IPS DF 4.7 (cell line): ENCODE data around the gene CAPS2.

Source experiments
- DNase-seq: peaks from one replicate; pipeline ENCODE4 v3.0.0-alpha.2; 2013; ENCODE audit warnings: low spot score; ENCODE audit errors: extremely low read depth

The CAPS2 gene

DNA sequence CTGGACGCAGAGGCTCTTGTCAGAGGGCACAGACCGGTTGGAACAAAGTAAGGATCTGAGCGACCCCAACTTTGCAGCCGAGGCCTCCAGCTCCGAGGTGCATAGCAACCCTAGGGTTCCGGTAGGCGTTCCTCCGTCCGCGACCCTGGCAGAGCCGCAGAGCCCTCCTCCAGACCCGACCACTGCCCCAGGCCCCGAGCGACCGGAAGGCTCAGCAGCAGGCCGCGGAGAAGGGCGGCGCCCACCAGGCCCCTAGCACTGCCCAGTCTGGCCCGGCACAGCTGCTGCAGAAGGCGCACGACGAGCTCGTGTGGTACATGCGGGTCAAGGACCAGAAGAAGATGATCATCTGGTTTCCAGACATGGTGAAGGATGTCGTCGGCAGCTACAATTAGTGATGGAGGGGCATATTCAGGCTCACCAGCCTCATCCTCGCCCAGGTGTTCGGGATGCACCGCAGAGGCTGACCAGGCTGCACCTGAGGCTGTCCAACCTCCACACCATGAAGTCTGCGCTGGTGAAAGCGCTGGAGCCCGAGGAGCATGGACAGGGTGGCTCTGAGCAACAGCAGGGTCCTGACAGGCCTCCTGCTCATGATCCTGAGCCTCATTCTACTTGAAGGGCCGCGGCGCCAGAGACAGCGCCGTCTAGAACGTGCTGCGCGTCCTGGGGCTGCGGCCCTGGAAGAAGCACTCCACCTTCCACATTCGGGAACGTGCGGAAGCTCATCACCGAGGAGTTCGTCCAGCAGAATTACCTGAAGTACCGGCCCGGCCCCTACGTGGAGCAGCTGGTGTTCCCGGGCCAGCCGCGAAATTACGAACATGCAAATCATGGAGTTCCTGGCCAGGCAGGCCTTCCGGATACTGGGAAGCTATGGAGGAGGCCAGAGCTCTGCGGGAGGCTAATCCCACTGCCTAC, 24.5 kb downstream of the CAPS2 start:
- DNase-seq: no peak

DNA sequence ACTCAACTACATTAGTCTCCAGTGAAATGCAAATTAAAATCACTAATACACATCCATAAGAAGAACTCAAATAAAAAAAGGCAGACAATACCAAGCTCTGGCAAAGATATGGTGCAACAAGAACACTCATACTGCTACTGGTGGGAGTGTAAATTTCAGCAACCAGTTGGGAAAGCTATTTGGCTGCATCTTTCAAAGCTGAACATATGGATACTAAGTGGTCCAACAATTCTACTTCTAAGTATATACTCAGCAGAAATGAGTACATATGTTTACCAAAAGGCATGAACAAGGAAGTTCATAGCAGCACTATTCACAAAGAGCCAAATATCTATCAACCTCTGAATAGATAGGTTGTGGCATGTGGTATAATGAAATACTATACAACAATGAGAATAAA, 27.3 kb downstream of the CAPS2 start:
- DNase-seq: no peak

DNA sequence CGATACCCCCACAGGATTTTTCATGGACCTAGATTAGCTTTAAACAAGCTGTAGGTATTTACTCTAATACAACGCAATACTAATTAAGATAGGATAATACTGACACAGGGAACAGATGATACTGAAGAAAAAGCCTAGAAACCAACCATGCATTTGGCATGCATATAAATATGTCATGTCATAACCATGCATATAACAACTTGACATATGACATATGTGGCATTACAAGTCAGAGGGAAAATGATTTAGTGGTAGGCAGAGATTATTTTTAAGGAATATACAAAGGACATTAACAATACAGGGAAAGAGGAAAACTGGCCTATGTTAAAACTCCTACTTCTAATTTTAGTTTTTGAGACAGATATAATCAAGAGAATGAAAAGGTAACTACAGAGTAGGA, 27.9 kb downstream of the CAPS2 start:
- no peak for DNase-seq

DNA sequence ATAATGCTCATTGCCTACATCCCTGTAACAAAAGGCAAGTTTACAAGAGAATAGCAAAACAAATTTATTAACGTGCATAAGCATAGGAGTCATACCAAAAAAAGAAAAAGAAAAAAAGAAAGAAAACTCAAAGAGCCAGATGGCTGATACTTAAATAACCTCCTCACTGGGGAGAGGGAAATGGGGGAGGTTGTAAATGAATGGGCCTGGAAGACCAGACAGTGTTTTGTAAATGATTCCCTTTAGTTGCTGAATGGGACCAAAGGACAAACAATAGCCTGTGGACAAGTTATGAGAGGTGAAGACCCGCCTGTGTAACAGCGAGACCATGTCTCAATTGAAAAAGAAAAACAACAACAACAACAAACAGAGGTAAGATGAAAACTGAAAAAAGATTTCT, 35.3 kb downstream of the CAPS2 start:
- no peak for DNase-seq

DNA sequence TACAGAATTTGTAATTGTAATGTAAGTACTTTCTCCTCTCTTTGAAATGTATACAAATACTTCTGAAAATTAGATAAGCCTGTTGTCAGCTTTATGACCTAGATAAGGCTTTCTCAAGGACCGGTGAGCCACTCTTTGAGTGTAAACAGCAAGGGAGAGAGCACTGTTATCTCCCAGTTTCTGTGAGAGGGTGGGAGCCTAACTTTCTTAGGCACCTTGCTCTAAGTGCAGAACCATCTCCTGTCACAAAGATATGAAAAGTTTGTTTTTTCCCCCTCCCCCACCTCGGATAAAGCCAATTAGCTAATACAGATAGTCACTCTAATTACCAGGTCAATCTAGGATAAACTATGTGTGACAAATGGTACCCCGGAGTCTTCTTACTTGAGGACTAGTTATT, 35.8 kb downstream of the CAPS2 start:
- DNase-seq: no peak

DNA sequence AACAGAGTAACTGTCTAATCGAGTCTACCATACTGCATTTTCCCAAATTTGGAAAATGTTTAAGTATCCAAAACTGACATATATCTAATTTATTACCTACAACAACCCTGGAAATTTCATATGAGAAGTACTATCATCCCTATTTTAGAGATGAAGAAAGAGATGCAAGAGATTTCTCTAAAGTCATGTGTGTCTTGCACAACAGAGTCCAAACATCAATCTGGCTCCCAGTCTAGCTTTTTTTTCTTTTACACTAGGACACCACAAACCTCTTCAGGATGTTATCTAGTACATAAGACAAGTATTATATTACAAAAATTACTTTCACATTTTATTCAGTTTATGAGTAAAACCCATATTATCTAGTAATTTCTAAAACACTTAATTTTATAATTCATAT, 39.1 kb downstream of the CAPS2 start:
- DNase-seq: no peak

DNA sequence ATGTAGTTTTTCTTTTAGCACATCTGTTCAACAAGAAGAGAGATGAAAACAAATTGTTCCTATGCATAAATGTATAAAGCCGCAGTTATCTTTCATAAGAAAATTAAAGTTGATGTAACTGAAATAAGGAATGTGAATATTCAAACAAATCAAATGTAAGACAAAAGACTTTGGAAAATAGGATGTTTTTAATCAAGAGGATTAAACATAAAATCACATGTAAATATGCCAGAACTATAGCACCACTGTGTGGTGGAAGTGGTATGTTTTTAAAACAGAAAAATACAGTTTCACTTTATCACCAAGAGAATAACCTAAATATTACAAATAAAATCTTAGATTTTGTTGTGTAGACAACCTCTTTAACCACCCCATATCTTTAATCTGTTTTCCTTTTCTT, 40.4 kb downstream of the CAPS2 start:
- no peak for DNase-seq

DNA sequence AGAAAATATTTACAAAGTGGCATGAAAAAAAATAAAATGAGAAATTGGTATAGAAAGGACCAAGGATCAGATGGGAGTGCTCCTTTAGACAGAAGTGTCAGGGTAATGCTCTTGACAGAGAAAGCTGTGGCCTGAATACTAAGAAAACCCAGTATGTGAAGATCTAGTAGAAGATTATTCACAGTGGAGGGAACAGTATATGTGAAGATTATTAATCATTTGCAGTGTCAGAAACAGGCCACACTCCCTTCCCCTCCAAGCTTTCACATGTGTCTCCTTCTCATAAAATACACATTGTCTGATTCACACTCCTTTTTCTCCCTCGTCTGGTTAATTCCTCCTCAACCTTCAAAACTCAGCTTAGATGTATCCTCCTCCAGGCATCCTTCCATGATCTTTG, 41.3 kb downstream of the CAPS2 start:
- no peak for DNase-seq

DNA sequence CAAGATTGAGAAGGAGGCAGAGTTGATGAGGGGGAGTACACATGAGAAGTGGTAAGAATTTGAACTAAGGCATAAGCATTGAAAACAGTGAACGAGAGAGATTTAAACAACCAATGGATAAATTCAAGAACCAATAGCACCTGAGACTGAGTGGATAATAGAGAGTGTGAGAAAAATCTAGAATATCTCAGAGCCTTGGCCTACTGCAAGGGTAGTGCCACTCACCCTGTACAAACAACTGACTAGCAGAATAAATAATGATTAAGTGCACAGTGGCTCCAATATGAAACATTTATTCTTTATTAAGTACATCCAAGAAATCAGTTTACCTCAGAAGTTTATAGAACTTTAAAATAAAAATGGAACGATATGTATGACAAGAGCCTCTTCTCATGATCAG, 54.4 kb downstream of the CAPS2 start:
- no peak for DNase-seq

DNA sequence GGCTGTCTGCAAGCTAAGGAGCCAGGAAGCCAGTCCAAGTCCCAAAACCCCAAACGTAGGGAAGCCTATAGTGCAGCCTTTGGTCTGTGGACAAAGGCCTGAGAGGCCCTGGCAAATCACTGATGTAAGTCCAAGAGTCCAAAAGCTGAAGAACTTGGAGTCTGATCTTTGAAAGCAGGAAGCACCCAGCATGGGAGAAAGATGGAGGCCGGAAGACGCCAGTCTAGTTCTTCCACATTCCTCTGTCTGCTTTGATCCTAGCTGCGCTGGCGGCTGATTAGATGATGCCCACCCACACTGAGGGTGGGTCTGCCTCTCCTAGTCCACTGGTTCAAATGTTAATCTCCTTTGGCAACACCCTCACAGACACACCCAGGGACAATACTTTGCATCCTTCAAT, 58.5 kb downstream of the CAPS2 start:
- DNase-seq: no peak

DNA sequence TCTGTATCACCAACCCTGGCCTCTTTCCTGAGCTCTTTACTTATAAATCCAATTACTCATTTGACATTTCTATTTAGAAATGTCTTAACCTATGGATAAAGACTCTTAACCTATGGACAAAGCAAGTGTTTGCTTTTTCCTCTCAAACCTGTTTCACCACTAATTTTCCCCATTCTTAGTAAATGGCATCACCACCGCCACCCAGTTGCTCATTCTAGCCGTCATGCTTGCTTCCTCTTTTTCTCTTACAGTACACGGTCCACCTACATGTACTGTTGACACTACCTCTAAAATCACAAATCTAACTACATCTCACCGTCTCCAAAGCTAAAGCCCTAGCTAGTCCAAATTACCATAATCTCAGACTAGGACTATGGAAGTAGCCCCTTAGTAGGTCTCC, 60.0 kb downstream of the CAPS2 start:
- DNase-seq: no peak

DNA sequence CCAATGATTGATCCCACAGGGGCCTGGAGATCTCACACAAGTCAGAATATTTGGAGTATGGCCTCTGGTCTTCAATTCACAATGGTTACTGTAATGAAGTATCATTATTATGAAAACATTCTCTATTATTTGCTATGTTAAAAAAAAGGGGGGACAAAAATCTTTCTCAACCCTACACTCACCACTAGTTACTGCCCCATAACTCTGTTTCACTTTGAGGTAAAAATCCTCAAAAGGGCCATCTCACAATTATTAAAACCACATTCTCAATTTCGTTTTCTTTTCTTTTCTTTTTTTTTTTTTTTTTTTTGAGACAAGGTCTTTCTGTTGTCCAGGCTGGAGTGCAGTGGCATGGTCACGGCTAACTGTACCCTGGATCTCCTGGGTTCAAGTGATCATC, 60.9 kb downstream of the CAPS2 start:
- no peak for DNase-seq

DNA sequence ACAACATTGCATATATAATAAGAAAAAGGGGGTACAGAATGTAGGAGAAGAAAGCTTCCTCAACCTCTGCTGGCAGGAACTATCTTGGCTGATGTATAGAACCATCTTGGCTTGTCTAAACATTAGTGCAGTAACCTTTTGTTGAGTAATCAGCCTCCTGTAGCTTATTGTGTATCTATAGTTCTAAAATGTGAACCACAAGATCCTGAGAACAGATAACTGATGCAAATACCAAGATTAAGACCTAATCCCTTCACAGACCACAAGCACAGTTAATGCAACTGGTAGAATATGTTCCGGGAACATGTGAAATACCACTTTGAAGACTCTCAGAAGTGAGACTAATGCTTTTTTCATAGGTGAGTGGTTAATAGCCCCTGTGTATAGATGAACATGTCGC, 69.8 kb downstream of the CAPS2 start:
- no peak for DNase-seq

DNA sequence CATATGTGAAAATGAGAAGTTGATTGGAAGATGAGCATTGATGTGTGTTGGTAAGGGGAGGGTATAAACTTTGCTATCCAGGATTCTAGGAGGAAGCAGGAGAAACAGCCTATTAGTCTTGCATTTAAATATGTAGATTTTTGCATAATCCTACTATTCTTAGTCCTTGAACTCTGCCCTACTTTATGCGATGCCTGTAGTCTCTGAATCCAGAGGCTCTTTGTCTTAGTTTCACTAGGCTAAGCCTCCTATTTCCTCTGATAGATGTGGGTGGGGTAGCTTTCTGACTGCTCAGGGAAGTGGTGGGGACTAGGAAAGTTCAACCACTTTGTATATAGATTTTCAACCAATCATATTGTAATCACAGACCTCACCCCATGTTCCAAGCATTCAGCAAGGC, 71.0 kb downstream of the CAPS2 start:
- DNase-seq: no peak

DNA sequence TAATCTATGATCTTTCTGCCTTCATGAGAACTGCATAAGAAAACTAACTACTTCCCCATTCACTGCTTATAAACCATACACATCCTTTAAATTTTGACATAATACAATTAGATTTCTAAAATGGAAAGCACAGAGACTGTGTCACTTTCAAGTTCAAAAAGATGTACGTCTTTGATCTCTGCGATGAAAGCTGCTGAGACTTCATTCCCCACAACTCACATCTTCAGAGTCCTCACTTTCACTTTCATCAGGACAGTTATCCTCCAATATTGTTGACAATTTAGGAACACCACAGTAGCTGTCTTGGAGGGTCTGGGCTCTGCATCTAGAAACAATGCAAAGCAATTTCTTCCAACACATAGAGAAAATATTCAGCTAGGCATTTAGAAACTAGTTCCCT, 72.6 kb downstream of the CAPS2 start:
- no peak for DNase-seq

DNA sequence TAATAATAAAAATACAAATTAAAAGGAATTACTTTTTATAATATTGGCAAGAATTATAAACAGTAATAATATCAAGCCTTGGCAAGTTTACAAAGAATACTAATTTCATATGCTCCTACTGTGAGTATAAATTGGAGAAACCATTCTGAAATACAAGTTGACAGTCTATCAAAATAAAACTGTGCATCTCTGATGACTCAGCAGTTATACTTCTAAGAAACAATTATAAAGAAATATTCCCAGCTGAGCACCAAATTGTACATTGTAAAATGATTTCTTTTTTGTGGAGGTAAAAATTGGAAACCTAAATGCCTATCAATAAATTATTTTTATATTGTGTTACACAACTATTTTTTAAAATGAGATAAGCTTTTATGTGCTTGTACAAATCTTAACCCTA, 85.0 kb downstream of the CAPS2 start:
- no peak for DNase-seq

DNA sequence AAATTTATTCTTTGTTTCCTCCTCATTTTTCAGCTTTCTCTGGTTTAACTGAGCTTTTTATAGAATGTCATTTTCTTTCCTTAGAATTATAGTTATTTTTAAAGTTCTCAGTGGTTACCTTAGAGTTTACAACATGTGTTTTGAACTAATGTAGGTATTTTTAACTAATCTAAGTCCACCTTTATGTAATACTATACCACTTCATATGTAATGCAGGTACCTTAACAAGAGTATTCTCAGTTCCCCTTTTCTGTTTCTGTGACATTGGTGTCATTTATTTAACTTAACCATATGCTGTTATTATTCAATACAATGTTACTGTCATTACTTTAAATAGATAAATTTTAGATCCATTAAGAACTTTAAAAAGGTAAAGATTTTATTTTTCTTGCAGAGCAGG, 90.1 kb downstream of the CAPS2 start:
- DNase-seq: no peak

DNA sequence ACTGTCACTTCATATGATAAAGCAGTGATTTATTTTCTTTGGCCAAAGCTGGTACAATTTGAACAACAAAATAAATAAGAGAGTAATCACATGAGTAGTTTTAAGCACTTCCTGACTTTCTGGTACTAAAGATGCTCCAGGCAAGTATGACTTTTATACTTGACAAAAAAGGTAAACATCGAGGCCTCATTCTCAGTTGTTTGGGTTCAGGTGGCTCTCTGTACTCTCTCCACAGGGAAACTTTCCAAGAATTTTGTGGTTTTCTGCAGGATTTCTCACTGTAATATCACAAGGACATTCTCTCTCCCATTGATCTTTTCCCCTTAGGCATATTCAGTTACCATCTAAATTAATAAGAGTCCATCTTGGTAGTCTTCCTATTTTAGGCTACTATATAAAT, 93.9 kb downstream of the CAPS2 start:
- no peak for DNase-seq

DNA sequence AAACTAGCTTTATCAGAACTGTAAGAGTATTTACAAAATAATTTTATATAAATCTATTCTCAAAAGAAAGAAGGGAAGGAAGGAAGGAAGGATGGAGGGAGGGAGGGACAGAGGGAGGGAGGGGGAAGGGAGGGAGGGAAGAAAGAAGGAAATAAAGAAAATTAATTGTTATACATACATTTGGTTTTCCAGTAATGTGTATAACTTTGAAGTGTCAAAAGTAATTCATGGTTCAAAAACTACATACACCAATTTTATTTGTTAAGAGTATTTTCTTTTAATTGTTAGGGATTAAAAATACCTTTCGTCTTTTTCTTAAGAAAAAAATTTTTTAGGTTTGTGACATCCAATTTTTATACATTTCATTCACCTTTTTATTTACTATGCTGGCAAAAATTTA, 103.0 kb downstream of the CAPS2 start:
- DNase-seq: no peak
